ENCODE measurements around the gene FCN1. TPM values are rescaled to one million over a fixed set of nuclear protein-coding genes. Genes with fewer than 3 reads are reported as not detected.

The FCN1 gene
- total and polyA plus RNA-seq, 10 of the 15 experiments (the other 5 are each of a cell fraction or from before 2014, with no cell fraction given), result 0.08 TPM; not detected in 9

GRCh38 chr9:134863941-134864820 is 53.5 kb downstream of the FCN1 start:
- ChIA-PET RAD21 (ENCODE audit: unreplicated experiment) (no interaction called here), SMC1A (ENCODE audit: uncharacterized antibody, unreplicated experiment) (no interaction called here), CTCF (interaction anchor here (0.6 kb wide), 1 partner anchor 641 kb away, joined by 3 read pairs; no protein-coding TSS in a partner anchor), POLR2A (no interaction called here)
- WGBS (ENCODE audit: insufficient coverage, insufficient replicate concordance, low lambda C conversion rate, missing lambda C conversion rate), result 57% methylated on average over 26 of the region's 28 CpGs
- DNase-seq (ENCODE audit: low read depth, low spot score) (no peak), FAIRE-seq (no peak), ATAC-seq (no peak)
- BruUV-seq (replicated peaks), result no TSS peak
- in situ Hi-C loops (cut with MboI) (no loop called here), intact Hi-C loops (cut with micrococcal nuclease; ENCODE audit: unreplicated experiment) (no loop called here)
- Histone ChIP-seq H3K9ac (ENCODE audit: control insufficient read depth, insufficient read depth, low read length) (no peak overlapping the region), H3K27ac (ENCODE audit: control insufficient read depth, insufficient read depth) (no peak overlapping the region), H3K79me2 (ENCODE audit: control insufficient read depth, insufficient read depth, low read length) (no peaks in the 10 kb centered on the region), H3K27me3 (replicated peaks in 1 of 2; ENCODE audit: control insufficient read depth in 2 of 2, insufficient read depth in 2 of 2, low read length in 1 of 2) (no peaks in the 10 kb centered on the region), H2AFZ (ENCODE audit: control insufficient read depth, low read depth, low read length) (no peak overlapping the region), H3K36me3 (ENCODE audit: control insufficient read depth in 2 of 2, insufficient read depth in 2 of 2, low read length in 1 of 2) (no peaks in the 10 kb centered on the region), H3K4me2 (ENCODE audit: control insufficient read depth, insufficient read depth) (no peak overlapping the region), H4K20me1 (ENCODE audit: control insufficient read depth, insufficient read depth) (no peaks in the 10 kb centered on the region), H3K4me1 (ENCODE audit: control insufficient read depth, insufficient read depth, low read length) (peaks cover 3% of the 10 kb centered on the region), H3K9me3 (replicated peaks; ENCODE audit: control insufficient read depth, insufficient read depth, low read length) (no peaks in the 10 kb centered on the region; the same call in 2 of the 3 replicates), H3K4me3 (no peak overlapping the region)
- TF ChIP-seq TBL1XR1 (IDR thresholded peaks at IDR 0.05; ENCODE audit: low read depth, low read length) (no peak), ATF3 (IDR thresholded peaks at IDR 0.05; ENCODE audit: borderline replicate concordance, extremely low read depth, low read depth, low read length) (no peak), CBFB (IDR thresholded peaks at IDR 0.05; ENCODE audit: low read depth) (no peak), CEBPZ (IDR thresholded peaks at IDR 0.05; ENCODE audit: low read depth, low read length) (no peak), CBX5 (IDR thresholded peaks at IDR 0.05; ENCODE audit: low read depth) (no peak), SUPT20H (IDR thresholded peaks at IDR 0.05; ENCODE audit: borderline replicate concordance, control insufficient read depth, low read depth, low read length) (no peak), MAX (IDR thresholded peaks at IDR 0.05; ENCODE audit: low read depth, low read length) (no peak), HDAC2 (IDR thresholded peaks at IDR 0.05) (no peak), NFYB (IDR thresholded peaks at IDR 0.05; ENCODE audit: insufficient read depth, low read depth, low read length) (no peak), ZNF687 (IDR thresholded peaks at IDR 0.05) (no peak), LARP7 (IDR thresholded peaks at IDR 0.05) (no peak), ZZZ3 (IDR thresholded peaks at IDR 0.05; ENCODE audit: control insufficient read depth, insufficient read length, low read depth) (no peak)
- TF ChIP-seq, protein P1, sequence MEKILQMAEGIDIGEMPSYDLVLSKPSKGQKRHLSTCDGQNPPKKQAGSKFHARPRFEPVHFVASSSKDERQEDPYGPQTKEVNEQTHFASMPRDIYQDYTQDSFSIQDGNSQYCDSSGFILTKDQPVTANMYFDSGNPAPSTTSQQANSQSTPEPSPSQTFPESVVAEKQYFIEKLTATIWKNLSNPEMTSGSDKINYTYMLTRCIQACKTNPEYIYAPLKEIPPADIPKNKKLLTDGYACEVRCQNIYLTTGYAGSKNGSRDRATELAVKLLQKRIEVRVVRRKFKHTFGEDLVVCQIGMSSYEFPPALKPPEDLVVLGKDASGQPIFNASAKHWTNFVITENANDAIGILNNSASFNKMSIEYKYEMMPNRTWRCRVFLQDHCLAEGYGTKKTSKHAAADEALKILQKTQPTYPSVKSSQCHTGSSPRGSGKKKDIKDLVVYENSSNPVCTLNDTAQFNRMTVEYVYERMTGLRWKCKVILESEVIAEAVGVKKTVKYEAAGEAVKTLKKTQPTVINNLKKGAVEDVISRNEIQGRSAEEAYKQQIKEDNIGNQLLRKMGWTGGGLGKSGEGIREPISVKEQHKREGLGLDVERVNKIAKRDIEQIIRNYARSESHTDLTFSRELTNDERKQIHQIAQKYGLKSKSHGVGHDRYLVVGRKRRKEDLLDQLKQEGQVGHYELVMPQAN (conservative IDR thresholded peaks at IDR 0.05), result no peak

All from GM12878 (cell line).